Lower leg skin (tissue), 3 donors: ENCODE data around the gene VIL1.

Experiments
- CTCF ChIP-seq, 3 donors: fragments of 450-650 bp; IDR thresholded peaks; one replicate each; pipeline ENCODE4 v1.5.1; 2016; ENCODE audit warnings: antibody characterized with exemption in 3 of 3, mild to moderate bottlenecking in 3 of 3, moderate library complexity in 2 of 3
- POLR2A ChIP-seq, 2 donors: fragments of 450-650 bp; IDR thresholded peaks; one replicate each; pipeline ENCODE4 v1.6.1; 2016 to 2017; ENCODE audit warnings: antibody characterized with exemption in 2 of 2, mild to moderate bottlenecking in 1 of 2, moderate library complexity in 1 of 2

GRCh38 chr2:218458598-218458997 lies 39.7 kb downstream of the VIL1 start:
- TF ChIP-seq POLR2A (IDR thresholded peaks at IDR 0.05) (no peak), CTCF (IDR thresholded peaks at IDR 0.05) (no peak)
